Measurements from ENCODE around the gene OR5P2. TPM values are rescaled to one million over a fixed set of nuclear protein-coding genes. Genes with fewer than 3 reads are reported as not detected.

Gene OR5P2
- total RNA-seq, 1 donor from 2014 or later, result not detected

DNA sequence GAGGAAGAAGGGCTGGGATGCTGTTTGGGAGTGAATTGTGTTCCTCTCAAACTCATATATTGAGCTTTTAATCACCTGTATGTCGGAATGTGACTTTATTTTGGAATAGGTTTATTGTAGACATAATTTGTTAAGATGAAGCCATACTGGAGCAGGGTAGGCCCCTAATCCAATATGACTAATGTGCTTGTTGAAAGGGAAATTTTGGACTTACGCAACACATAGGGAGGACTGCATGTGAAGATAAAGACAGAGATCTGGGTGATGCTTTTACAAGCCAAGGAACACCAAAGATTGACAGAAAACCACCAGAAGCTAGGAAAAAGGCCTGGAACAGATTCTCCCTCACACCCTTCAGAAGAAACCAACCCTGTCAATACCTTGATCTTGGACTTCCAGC, 47.3 kb downstream of the OR5P2 start:
- H3K4me3 ChIP-seq (ENCODE audit: low read depth, low read length), result no peak overlapping the region
- TF ChIP-seq, protein P1, sequence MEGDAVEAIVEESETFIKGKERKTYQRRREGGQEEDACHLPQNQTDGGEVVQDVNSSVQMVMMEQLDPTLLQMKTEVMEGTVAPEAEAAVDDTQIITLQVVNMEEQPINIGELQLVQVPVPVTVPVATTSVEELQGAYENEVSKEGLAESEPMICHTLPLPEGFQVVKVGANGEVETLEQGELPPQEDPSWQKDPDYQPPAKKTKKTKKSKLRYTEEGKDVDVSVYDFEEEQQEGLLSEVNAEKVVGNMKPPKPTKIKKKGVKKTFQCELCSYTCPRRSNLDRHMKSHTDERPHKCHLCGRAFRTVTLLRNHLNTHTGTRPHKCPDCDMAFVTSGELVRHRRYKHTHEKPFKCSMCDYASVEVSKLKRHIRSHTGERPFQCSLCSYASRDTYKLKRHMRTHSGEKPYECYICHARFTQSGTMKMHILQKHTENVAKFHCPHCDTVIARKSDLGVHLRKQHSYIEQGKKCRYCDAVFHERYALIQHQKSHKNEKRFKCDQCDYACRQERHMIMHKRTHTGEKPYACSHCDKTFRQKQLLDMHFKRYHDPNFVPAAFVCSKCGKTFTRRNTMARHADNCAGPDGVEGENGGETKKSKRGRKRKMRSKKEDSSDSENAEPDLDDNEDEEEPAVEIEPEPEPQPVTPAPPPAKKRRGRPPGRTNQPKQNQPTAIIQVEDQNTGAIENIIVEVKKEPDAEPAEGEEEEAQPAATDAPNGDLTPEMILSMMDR (conservative IDR thresholded peaks at IDR 0.05; ENCODE audit: low read depth, low read length), result no peak
- DNase-seq (ENCODE audit: low read depth), result no peak

Other genes with a start within 250 kb of the OR5P2 start
- 17.9 and 18.7 TPM in 2 replicates for gene CYB5R2, start 123.4 kb downstream of the OR5P2 start, total RNA-seq
- not detected in 2 replicates for gene OVCH2, start 90.5 kb downstream of the OR5P2 start, total RNA-seq
- not detected in 2 replicates for gene OR5P3, start 33.9 kb upstream of the OR5P2 start, total RNA-seq
- not detected in 2 replicates for gene OR10A6, start 134.3 kb upstream of the OR5P2 start, total RNA-seq
- gene OR10A3, start 144.8 kb upstream of the OR5P2 start, total RNA-seq, result not detected in 2 replicates
- not detected in 2 replicates for gene NLRP10, start 168.5 kb upstream of the OR5P2 start, total RNA-seq
- 306 and 357 TPM in 2 replicates for gene EIF3F, start 190.4 kb upstream of the OR5P2 start, total RNA-seq

Measured in epithelial cell of proximal tubule (primary cell).